ENCODE measurements around the gene TMEM98. TPM values are rescaled to one million over a fixed set of nuclear protein-coding genes. Genes with fewer than 3 reads are reported as not detected.
"Not testable (repeated sequence)": the region's sequence is repeated elsewhere in the genome, so short reads cannot be mapped to it uniquely, and the experiment has no call there.

The TMEM98 gene
- total and polyA plus RNA-seq, 9 of the 15 experiments (the other 6 are each of a cell fraction or from before 2014, with no cell fraction given), result 33.5 to 164 (median 84.7) TPM

DNA sequence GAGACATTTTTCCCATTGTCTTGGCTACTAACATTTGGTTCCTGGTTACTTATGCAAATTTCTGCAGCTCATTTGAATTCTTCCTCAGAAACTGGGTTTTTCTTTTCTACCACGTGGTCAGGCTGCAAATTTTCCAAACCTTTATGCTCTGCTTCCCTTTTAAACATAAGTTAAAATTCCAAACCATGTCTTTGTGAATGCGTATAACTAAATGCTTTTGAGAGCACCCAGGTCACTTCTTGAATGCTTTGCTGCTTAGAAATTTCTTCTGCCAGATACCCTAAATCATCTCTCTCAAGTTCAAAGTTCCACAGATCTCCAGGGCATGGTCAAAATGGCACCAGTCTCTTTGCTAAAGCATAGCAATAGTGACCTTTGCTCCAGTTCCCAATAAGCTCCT, 59.9 kb downstream of the TMEM98 start:
- H3K79me2 ChIP-seq (ENCODE audit: control insufficient read depth, insufficient read depth, low read length); ATAC-seq; H3K36me3 ChIP-seq (ENCODE audit: control insufficient read depth, insufficient read depth, low read length); H3K9me1 ChIP-seq (ENCODE audit: control insufficient read depth, insufficient read depth, low read length); CTCF ChIA-PET (ENCODE audit: low intra/inter-chr PET ratio); H3K27me3 ChIP-seq (ENCODE audit: control insufficient read depth in 2 of 2, insufficient read depth in 2 of 2, low read length in 2 of 2); H2AFZ ChIP-seq (ENCODE audit: low read depth, low read length); H3K4me3 ChIP-seq; FAIRE-seq; H3K9me3 ChIP-seq (replicated peaks; ENCODE audit: control insufficient read depth, insufficient read depth, low read depth, low read length); intact Hi-C loops (cut with micrococcal nuclease); H3K9ac ChIP-seq (ENCODE audit: insufficient read depth in 1 of 2, low read depth in 2 of 2, low read length in 2 of 2); H3K4me2 ChIP-seq (ENCODE audit: insufficient read depth, low read length); BruUV-seq (replicated peaks); H3K27ac ChIP-seq (ENCODE audit: extremely low read depth, low read depth, low read length); in situ Hi-C loops (cut with MboI); H4K20me1 ChIP-seq (replicated peaks; ENCODE audit: control insufficient read depth, insufficient read depth, low read length); DNase-seq (ENCODE audit: extremely low read depth in 1 of 4, low spot score in 3 of 4): not testable (repeated sequence)
- H3K4me1 ChIP-seq (replicated peaks in 1 of 2; ENCODE audit: control insufficient read depth in 2 of 2, insufficient read depth in 2 of 2, low read length in 2 of 2), result peaks cover 11 to 14% of the 10 kb centered on the region in 2 experiments; a peak in 4 of 5 replicates
- WGBS (ENCODE audit: insufficient coverage, low coverage, missing lambda C conversion rate), result 13% methylated on average over 2 of the region's 2 CpGs
- POLR2A ChIA-PET, result interaction anchor here (1.4 kb wide), 1 partner anchor 10 kb away, joined by 5 read pairs; no protein-coding TSS in a partner anchor
- TF ChIP-seq CBX3 (IDR thresholded peaks at IDR 0.05; ENCODE audit: borderline replicate concordance in 1 of 2, low read length in 2 of 2), result peak in 1 of 2 experiments; percentile 76; a peak in 1 of 3 replicates
- TF ChIP-seq TRIM28 (IDR thresholded peaks at IDR 0.05), result peak; percentile 61; the same call in 1 of the 2 replicates
- TF ChIP-seq, protein P1, sequence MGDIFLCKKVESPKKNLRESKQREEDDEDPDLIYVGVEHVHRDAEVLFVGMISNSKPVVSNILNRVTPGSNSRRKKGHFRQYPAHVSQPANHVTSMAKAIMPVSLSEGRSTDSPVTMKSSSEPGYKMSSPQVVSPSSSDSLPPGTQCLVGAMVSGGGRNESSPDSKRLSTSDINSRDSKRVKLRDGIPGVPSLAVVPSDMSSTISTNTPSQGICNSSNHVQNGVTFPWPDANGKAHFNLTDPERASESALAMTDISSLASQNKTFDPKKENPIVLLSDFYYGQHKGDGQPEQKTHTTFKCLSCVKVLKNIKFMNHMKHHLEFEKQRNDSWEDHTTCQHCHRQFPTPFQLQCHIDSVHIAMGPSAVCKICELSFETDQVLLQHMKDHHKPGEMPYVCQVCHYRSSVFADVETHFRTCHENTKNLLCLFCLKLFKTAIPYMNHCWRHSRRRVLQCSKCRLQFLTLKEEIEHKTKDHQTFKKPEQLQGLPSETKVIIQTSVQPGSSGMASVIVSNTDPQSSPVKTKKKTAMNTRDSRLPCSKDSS (IDR thresholded peaks at IDR 0.05; ENCODE audit: low read depth, partially characterized antibody), result peak; percentile 12

Data from K562 (cell line).